Caki2 (cell line): ENCODE results near the gene TBX20. TPM values are rescaled to one million over a fixed set of nuclear protein-coding genes. Genes with fewer than 3 reads are reported as not detected.
A peak's percentile ranks its signal among the peaks of the same experiment; 100 is the strongest.

ENCODE experiments used
- DNase-seq: peaks from one replicate; pipeline ENCODE4 v3.0.0-alpha.2; 2015; ENCODE audit warnings: low read depth
- in situ Hi-C: cut with HindIII; loops from 2 replicates; pipeline ENCODE4 v1.10.0; 2016; ENCODE audit warnings: low sequenced_read_pairs, low pct_unique_long_range_greater_than_20kb, mixed read lengths
- total RNA-seq: library from RNA; depleted of rRNA; stranded (reverse); fragments of >200 nt; shearing (Covaris generic); gene quantifications from 2 replicates; pipeline ENCODE4 v1.2.3, GENCODE V29; 2014; ENCODE audit warnings: low replicate concordance; rRNA removed

Gene TBX20
- not detected in 2 replicates for total RNA-seq

- in situ Hi-C loops: no loop called here
- no peak for DNase-seq
Measured at GRCh38 chr7:35253710-35254495, at the start of gene TBX20. Gene TBX20 (minus strand): TSS chr7:35254100. CDS start chr7:35253620, 480 bp downstream.

- no peak for DNase-seq
- in situ Hi-C loops: no loop called here
Measured at GRCh38 chr7:35289376-35289775, 35.5 kb upstream of the TBX20 start.

- no peak for DNase-seq
- in situ Hi-C loops: no loop called here
Measured at GRCh38 chr7:35286986-35287385, 33.1 kb upstream of the TBX20 start.

GRCh38 chr7:35286422-35286821, 32.5 kb upstream of the TBX20 start:
- DNase-seq: peak; percentile 32
- in situ Hi-C loops: no loop called here

- in situ Hi-C loops: no loop called here
- DNase-seq: no peak
Measured at GRCh38 chr7:35285799-35286198, 31.9 kb upstream of the TBX20 start.

GRCh38 chr7:35280902-35281301, 27.0 kb upstream of the TBX20 start:
- no peak for DNase-seq
- in situ Hi-C loops: no loop called here

GRCh38 chr7:35277359-35277758, 23.5 kb upstream of the TBX20 start:
- DNase-seq: no peak
- in situ Hi-C loops: no loop called here

GRCh38 chr7:35272246-35272645, 18.3 kb upstream of the TBX20 start:
- DNase-seq: no peak
- in situ Hi-C loops: no loop called here

GRCh38 chr7:35268953-35269352, 15.1 kb upstream of the TBX20 start:
- in situ Hi-C loops: no loop called here

GRCh38 chr7:35267411-35267810, 13.5 kb upstream of the TBX20 start:
- no peak for DNase-seq
- in situ Hi-C loops: no loop called here

More at GRCh38 chr7:35268953-35269352, 15.1 kb upstream of the TBX20 start:
- no peak for DNase-seq

GRCh38 chr7:35263396-35263795, 9.5 kb upstream of the TBX20 start:
- no peak for DNase-seq
- in situ Hi-C loops: no loop called here

GRCh38 chr7:35261476-35262285, 7.8 kb upstream of the TBX20 start:
- DNase-seq: no peak
- in situ Hi-C loops: no loop called here

- in situ Hi-C loops: no loop called here
- no peak for DNase-seq
Measured at GRCh38 chr7:35261041-35261440, 7.1 kb upstream of the TBX20 start.

GRCh38 chr7:35260246-35260645, 6.3 kb upstream of the TBX20 start:
- DNase-seq: no peak
- in situ Hi-C loops: no loop called here

- no peak for DNase-seq
- in situ Hi-C loops: no loop called here
Measured at GRCh38 chr7:35259523-35259908, 5.6 kb upstream of the TBX20 start.

- in situ Hi-C loops: no loop called here
- DNase-seq: no peak
Measured at GRCh38 chr7:35258868-35259522, 5.1 kb upstream of the TBX20 start.

GRCh38 chr7:35258125-35258867, 4.4 kb upstream of the TBX20 start:
- no peak for DNase-seq
- in situ Hi-C loops: no loop called here
